B cell (primary cell): ENCODE results near the gene PIN1. TPM values are rescaled to one million over a fixed set of nuclear protein-coding genes. Genes with fewer than 3 reads are reported as not detected.

Source experiments
- ATAC-seq: fragments of 200-7000 bp; cut with Tn5 transposase; one replicate; pipeline ENCODE4 v1.10.0; 2021; ENCODE audit warnings: low read depth, mild to moderate bottlenecking, moderate number of reproducible peaks, moderate library complexity
- CTCF ChIA-PET: fragments of 350-600 bp; sonication (Branson Sonifier 250); formaldehyde crosslinking; loops from one replicate; lab custom pipeline; 2021; ENCODE audit warnings: antibody characterized with exemption, inconsistent platforms; lab: Charles Lee
- POLR2A ChIA-PET: fragments of 350-600 bp; sonication (Branson Sonifier 250); formaldehyde crosslinking; loops from one replicate; lab custom pipeline; 2021; ENCODE audit warnings: antibody characterized with exemption; lab: Charles Lee
- DNase-seq: peaks from one replicate; pipeline ENCODE4 v3.0.0; 2013
- H2AFZ ChIP-seq: 2 replicates; pipeline ENCODE4 v1.6.1; 2012; ENCODE audit warnings: mild to moderate bottlenecking, low read depth, low read length; ENCODE audit not compliant: insufficient read depth, poor library complexity, severe bottlenecking
- H3K27ac ChIP-seq, 2 donors: 1 replicate in 1 of 2; 2 replicates in 1 of 2; pipeline ENCODE4 v1.5.1; 2012 to 2013; ENCODE audit warnings: low read length in 2 of 2, mild to moderate bottlenecking in 2 of 2, moderate library complexity in 1 of 2
- H3K27me3 ChIP-seq, 4 experiments: fragments of 200-600 bp in 1 of 4; sonication (generic) in 1 of 4; replicated peaks in 1 of 4; 1 replicate in 2 of 4; 2 replicates in 2 of 4; pipeline versions ENCODE4 v1.6.1 to v1.7.0; 2013 to 2016; ENCODE audit warnings: low read length in 3 of 4, mild to moderate bottlenecking in 2 of 4, mixed read lengths in 1 of 4, moderate library complexity in 1 of 4; ENCODE audit not compliant: insufficient read depth in 4 of 4, control insufficient read depth in 3 of 4; ENCODE audit errors: control extremely low read depth in 1 of 4
- H3K36me3 ChIP-seq, 2 experiments: replicated peaks in 1 of 2; 1 replicate in 1 of 2; 2 replicates in 1 of 2; pipeline versions ENCODE4 v1.6.1 to v1.7.1; 2013; ENCODE audit warnings: low read length in 1 of 2; ENCODE audit not compliant: insufficient read depth in 2 of 2, control insufficient read depth in 1 of 2; ENCODE audit errors: control extremely low read depth in 1 of 2, extremely low read depth in 1 of 2
- H3K4me1 ChIP-seq, 2 donors: fragments of 200-600 bp in 1 of 2; sonication (generic) in 1 of 2; 1 replicate in 1 of 2; 2 replicates in 1 of 2; pipeline versions ENCODE4 v1.5.1 to v1.6.1; 2013 to 2017; ENCODE audit warnings: low read length in 2 of 2; ENCODE audit not compliant: control insufficient read depth in 2 of 2, insufficient read depth in 2 of 2
- H3K4me2 ChIP-seq: replicated peaks from 2 replicates; pipeline ENCODE3; 2012; ENCODE audit warnings: mild to moderate bottlenecking, low read depth, low read length; ENCODE audit not compliant: poor library complexity, severe bottlenecking
- H3K4me3 ChIP-seq, 5 experiments: fragments of 200-600 bp in 1 of 5; sonication (generic) in 1 of 5; 1 replicate in 3 of 5; 2 replicates in 2 of 5; pipeline versions ENCODE4 v1.5.1 to v1.7.0; 2011 to 2016; ENCODE audit warnings: low read length in 4 of 5, mild to moderate bottlenecking in 4 of 5, low read depth in 2 of 5, control low read depth in 1 of 5, moderate library complexity in 1 of 5; ENCODE audit not compliant: insufficient read depth in 1 of 5; ENCODE audit errors: control extremely low read depth in 1 of 5, extremely low read depth in 1 of 5
- H3K79me2 ChIP-seq: fragments of 200-600 bp; sonication (generic); one replicate; pipeline ENCODE4 v1.6.0; 2016; ENCODE audit warnings: low read length; ENCODE audit not compliant: control insufficient read depth, insufficient read depth
- H3K9ac ChIP-seq: fragments of 200-600 bp; sonication (generic); 2 replicates; pipeline ENCODE4 v1.6.1; 2017; ENCODE audit warnings: mild to moderate bottlenecking, low read length, moderate library complexity
- H3K9me3 ChIP-seq, 3 donors: one replicate each; pipeline versions ENCODE4 v1.6.1 to v1.7.1; 2013; ENCODE audit warnings: low read length in 2 of 3; ENCODE audit not compliant: control insufficient read depth in 2 of 3, insufficient read depth in 1 of 3; ENCODE audit errors: control extremely low read depth in 1 of 3
- H4K20me1 ChIP-seq: 2 replicates; pipeline ENCODE4 v1.6.0; 2012; ENCODE audit warnings: mild to moderate bottlenecking, low read length; ENCODE audit not compliant: insufficient read depth, control insufficient read depth, poor library complexity, severe bottlenecking
- H3K27ac Mint-ChIP-seq: one replicate; pipeline ENCODE4 v1.8.0; 2021; ENCODE audit warnings: mixed read lengths
- H3K27me3 Mint-ChIP-seq: one replicate; pipeline ENCODE4 v1.8.0; 2021; ENCODE audit warnings: mixed read lengths
- H3K4me1 Mint-ChIP-seq: one replicate; pipeline ENCODE4 v1.8.0; 2021; ENCODE audit warnings: mixed read lengths
- H3K4me3 Mint-ChIP-seq: one replicate; pipeline ENCODE4 v1.8.0; 2021; ENCODE audit warnings: mixed read lengths
- H3K9me3 Mint-ChIP-seq: one replicate; pipeline ENCODE4 v1.8.0; 2022; ENCODE audit warnings: mixed read lengths; ENCODE audit not compliant: insufficient read depth
- EZH2 ChIP-seq: IDR thresholded peaks from 2 replicates; pipeline ENCODE4 v1.6.1; 2012; ENCODE audit warnings: borderline replicate concordance, low read depth, mild to moderate bottlenecking, moderate library complexity, low read length; ENCODE audit not compliant: insufficient read depth, poor library complexity, severe bottlenecking
- WGBS: methylation state at CpG from one replicate; pipeline ENCODE4 v1.1.5; 2013; ENCODE audit warnings: missing lambda C conversion rate; ENCODE audit not compliant: insufficient coverage; 5-methylcytosine and 5-hydroxymethylcytosine counted together
- intact Hi-C: fragments of 100-400 bp; cut with micrococcal nuclease; formaldehyde crosslinking; loops from one replicate; pipeline ENCODE4 v1.10.0; 2022
- polyA minus RNA-seq: library from RNA; depleted of rRNA, polyadenylated mRNA; stranded (reverse); fragments of >200 nt; gene quantifications from 2 replicates; pipeline ENCODE4 v1.2.3, GENCODE V29; 2012
- polyA plus RNA-seq: library from polyadenylated mRNA; depleted of rRNA; stranded (reverse); fragments of >200 nt; gene quantifications from 2 replicates; pipeline ENCODE4 v1.2.3, GENCODE V29; 2012
- total RNA-seq, 2 donors: library from RNA; stranded (reverse); fragments of 120-200 nt in 1 of 2; gene quantifications; 1 replicate in 1 of 2; 2 replicates in 1 of 2; pipeline versions ENCODE4 v1.2.3 to v1.2.4, GENCODE V29; 2013 to 2022
- TF ChIP-seq, protein P1 (sequence below): fragments of 200-600 bp; IDR thresholded peaks from one replicate; pipeline ENCODE4 v1.8.0; 2022; ENCODE audit warnings: antibody characterized with exemption, mild to moderate bottlenecking

PIN1 gene
- total RNA-seq = 58.5 and 58.9 TPM in 2 replicates
- total RNA-seq (2013) = 48.9 TPM
- 79.1 and 99.0 TPM in 2 replicates for polyA plus RNA-seq
- polyA minus RNA-seq = 57.0 and 61.8 TPM in 2 replicates

GRCh38 chr19:9834726-9835506, at the start of gene PIN1:
Gene PIN1 (plus strand): TSS chr19:9835318. CDS start chr19:9835345, 27 bp downstream.
- H3K27me3 ChIP-seq = no peaks in the 10 kb centered on the region
- WGBS = under 1% methylated on average over 73 of the region's 73 CpGs
- H3K4me3 ChIP-seq = peak within 1 kb of the TSS; percentile 44 to 83 (median 71)
- peaks cover 3 to 26% of the 10 kb centered on the region in 2 experiments for H3K36me3 ChIP-seq
- DNase-seq (peak; percentile 100), ATAC-seq (peak; percentile 95)
- CTCF ChIA-PET = no interaction called here
- peak within 1 kb of the TSS; percentile 74 for H3K9ac ChIP-seq
- peaks cover 16% of the 10 kb centered on the region for H3K4me1 Mint-ChIP-seq
- H3K27me3 Mint-ChIP-seq = no peaks in the 10 kb centered on the region
- H3K9me3 Mint-ChIP-seq = no peaks in the 10 kb centered on the region
- H3K79me2 ChIP-seq = peaks cover 59% of the 10 kb centered on the region
- no peaks in the 10 kb centered on the region for H3K9me3 ChIP-seq
- H3K27ac Mint-ChIP-seq = peak within 1 kb of the TSS; percentile 96
- peaks cover 15% of the 10 kb centered on the region for H4K20me1 ChIP-seq
- peaks cover 7 to 15% of the 10 kb centered on the region in 2 donors for H3K4me1 ChIP-seq
- TF ChIP-seq, protein P1, sequence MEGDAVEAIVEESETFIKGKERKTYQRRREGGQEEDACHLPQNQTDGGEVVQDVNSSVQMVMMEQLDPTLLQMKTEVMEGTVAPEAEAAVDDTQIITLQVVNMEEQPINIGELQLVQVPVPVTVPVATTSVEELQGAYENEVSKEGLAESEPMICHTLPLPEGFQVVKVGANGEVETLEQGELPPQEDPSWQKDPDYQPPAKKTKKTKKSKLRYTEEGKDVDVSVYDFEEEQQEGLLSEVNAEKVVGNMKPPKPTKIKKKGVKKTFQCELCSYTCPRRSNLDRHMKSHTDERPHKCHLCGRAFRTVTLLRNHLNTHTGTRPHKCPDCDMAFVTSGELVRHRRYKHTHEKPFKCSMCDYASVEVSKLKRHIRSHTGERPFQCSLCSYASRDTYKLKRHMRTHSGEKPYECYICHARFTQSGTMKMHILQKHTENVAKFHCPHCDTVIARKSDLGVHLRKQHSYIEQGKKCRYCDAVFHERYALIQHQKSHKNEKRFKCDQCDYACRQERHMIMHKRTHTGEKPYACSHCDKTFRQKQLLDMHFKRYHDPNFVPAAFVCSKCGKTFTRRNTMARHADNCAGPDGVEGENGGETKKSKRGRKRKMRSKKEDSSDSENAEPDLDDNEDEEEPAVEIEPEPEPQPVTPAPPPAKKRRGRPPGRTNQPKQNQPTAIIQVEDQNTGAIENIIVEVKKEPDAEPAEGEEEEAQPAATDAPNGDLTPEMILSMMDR = peak; percentile 57
- TF ChIP-seq EZH2 = no peak
- H3K4me2 ChIP-seq = peak within 1 kb of the TSS; percentile 81
- POLR2A ChIA-PET = interaction anchor here (0.5 to 1.0 kb wide), 4 partner anchors 16 to 594 kb away, joined by 3 to 4 read pairs (median 3); partner anchors contain the start of gene FBXL12
- intact Hi-C loops = loop anchor here (1.0 kb wide), 3 partner anchors 8 to 43 kb away; partner anchors contain the start of genes FBXL12 and UBL5
- H3K27ac ChIP-seq = peak within 1 kb of the TSS; percentile 56 to 69
- peak within 1 kb of the TSS; percentile 90 for H2AFZ ChIP-seq
- H3K4me3 Mint-ChIP-seq = peak within 1 kb of the TSS; percentile 97
